Astrocyte (in vitro differentiated cells and primary cell): Measurements from ENCODE around the gene ATP1A1.

Source experiments
- EZH2 ChIP-seq: IDR thresholded peaks from 2 replicates; pipeline ENCODE4 v1.6.1; 2012; ENCODE audit warnings: mild to moderate bottlenecking, low read length, inconsistent platforms; ENCODE audit not compliant: insufficient read depth
- TF ChIP-seq, protein P1 (sequence below): IDR thresholded peaks from 2 replicates; pipeline ENCODE4 v1.5.1; 2011; ENCODE audit warnings: low read depth, mild to moderate bottlenecking, inconsistent platforms, low read length, moderate library complexity; ENCODE audit not compliant: insufficient read depth

DNA sequence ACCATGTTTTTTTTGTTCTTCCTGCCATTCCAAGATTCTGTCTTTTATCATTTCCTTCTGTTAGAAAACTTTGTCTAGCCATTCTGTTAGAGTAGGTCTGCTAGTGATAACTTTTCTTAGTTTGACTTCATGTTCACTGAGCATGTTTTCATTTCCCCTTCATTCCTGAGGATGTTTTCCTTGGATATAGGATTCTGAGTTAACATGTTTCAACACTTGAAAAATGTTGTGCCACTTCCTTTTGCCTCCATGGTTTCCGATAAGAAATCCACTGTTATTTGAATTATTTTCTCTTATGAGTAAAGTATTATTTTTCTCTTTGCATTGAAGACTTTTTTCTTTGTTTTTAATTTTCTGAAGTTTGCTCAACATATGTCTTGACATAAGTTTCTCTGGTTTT is 66.7 kb downstream of the ATP1A1 start:
- TF ChIP-seq, protein P1, sequence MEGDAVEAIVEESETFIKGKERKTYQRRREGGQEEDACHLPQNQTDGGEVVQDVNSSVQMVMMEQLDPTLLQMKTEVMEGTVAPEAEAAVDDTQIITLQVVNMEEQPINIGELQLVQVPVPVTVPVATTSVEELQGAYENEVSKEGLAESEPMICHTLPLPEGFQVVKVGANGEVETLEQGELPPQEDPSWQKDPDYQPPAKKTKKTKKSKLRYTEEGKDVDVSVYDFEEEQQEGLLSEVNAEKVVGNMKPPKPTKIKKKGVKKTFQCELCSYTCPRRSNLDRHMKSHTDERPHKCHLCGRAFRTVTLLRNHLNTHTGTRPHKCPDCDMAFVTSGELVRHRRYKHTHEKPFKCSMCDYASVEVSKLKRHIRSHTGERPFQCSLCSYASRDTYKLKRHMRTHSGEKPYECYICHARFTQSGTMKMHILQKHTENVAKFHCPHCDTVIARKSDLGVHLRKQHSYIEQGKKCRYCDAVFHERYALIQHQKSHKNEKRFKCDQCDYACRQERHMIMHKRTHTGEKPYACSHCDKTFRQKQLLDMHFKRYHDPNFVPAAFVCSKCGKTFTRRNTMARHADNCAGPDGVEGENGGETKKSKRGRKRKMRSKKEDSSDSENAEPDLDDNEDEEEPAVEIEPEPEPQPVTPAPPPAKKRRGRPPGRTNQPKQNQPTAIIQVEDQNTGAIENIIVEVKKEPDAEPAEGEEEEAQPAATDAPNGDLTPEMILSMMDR = no peak
- no peak for TF ChIP-seq EZH2
